GM18505 (cell line): ENCODE results near the gene NBAS.
A peak's percentile ranks its signal among the peaks of the same experiment; 100 is the strongest.

ENCODE experiments used
- ATAC-seq: cut with Tn5 transposase; IDR thresholded peaks from one replicate; pipeline ENCODE4 v1.9.1; 2021; ENCODE audit not compliant: unreplicated experiment
- POLR2A ChIP-seq: IDR thresholded peaks from 4 replicates; pipeline ENCODE4 v1.6.1; 2011; ENCODE audit warnings: borderline replicate concordance; ENCODE audit not compliant: insufficient read depth, insufficient read length; ENCODE audit errors: extremely low read depth

The NBAS gene

DNA sequence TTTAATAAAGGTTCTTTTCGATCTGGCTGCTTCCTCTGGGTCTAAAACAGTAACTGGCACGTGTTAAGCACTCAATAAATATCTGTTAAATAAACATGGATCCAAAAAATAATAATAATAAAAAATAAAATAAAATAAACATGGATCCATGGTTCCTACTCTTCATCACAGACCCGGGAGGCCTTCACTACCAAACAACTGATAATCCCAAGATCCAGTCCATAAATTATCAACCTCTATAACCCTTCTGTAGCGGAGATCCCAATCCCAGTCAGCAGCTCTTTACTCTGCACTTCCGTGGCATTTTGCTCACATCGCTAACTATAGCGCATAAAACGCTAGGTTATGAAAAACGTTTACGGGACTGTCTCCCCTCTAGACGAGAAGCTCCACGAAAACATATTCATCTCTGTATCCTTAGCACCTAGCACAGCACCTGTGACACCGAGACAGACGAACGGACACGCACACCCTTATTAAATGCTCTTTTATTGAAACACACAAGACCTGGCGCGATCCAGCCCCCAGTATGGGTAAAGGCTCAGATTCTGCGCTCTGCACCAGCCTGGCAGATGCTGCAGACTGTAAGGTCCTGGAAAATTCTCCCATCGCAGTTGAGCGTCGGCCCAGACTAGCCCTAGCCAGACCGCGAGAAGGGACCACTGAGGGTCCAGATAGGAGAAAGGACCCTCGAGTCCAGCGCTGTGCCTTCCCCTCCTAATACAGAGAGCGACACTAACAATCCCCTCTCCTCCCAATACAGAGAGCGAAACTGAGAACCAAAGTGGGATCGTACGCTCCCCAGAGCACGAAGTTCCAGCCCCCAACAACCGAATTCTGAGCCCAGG, 770 bp downstream of the NBAS start:
- no peak for TF ChIP-seq POLR2A
- ATAC-seq, result peak; percentile 24

DNA sequence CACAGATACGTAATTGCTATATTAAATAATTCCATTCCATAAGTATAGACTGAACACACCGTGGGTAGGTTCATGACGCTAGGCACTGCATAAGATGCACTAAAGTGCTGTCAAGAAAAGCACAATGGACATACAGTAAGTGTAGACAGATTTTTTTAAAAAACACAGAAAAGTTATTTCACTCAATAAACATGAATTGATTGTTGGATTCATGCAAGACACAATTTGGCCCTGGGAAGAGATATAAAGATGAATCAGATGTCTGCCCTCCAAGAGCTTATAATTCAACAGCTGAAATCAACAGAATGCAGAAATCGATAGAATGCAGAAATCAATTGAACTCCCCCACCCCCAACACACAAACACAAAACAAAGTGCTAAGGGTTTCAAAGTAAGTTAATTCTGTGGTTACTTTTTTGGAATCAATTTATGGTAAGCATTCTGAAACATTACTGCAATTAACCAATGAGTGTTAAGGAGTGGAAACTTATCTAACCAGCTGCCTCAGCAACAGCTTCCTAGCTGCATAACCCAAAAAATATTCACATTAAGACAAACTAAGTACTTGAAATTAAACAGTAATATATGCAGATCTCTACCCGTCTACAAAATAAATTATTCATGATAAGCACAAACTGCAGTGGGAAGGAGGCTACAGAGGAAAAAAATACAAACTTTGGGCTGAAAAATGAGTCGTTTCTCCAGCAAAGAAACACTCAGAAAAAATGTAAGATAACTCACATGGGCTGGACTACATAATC, 1.6 kb downstream of the NBAS start:
- TF ChIP-seq POLR2A, result no peak
- no peak for ATAC-seq

DNA sequence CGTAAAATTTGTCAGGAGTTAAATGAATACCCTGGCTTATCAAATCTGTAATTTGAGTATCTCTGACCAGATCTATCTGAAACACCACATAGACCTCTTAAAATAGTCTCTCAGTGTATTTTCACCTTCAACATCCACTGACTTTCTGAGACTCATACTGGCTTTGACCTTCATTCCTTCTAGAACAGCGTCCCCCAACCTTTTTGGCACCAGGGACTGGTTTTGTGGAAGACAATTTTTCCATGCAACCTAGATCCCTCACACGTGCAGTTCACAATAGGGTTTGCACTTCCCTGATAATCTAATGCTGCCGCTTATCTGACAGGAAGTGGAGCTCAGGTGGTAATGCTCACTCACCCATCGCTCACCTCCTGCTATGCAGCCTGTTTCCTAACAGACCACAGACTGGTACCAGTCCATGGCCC, 3.2 kb downstream of the NBAS start:
- ATAC-seq, result no peak
- no peak for TF ChIP-seq POLR2A

DNA sequence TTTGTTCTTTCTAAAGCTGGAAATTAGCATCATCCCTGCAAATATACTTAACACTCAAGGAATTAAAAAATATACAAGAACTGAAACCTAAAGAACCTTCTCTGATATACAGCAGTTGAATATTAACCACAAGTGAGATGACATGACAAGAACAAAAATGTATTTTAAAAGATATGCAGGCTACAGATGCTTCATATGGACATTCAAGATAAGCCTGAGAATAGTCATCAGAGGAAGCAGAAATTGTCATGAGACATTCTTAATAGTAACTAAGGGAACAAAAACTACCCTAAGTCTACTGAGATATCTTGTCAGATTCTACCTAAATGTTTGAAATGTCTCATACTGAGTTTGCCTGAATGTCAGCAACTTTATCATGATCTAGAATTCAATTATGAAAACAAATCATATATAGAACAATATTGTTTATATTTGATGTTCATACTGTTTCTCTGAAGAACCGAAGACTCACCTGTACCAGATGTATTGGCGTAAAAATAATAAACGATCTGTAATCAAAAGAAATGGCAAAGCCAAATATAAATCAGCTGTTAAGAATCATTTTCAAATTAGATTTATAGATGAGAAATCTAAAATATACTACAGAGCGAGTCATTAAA, 4.7 kb downstream of the NBAS start:
- ATAC-seq, result no peak
- no peak for TF ChIP-seq POLR2A

DNA sequence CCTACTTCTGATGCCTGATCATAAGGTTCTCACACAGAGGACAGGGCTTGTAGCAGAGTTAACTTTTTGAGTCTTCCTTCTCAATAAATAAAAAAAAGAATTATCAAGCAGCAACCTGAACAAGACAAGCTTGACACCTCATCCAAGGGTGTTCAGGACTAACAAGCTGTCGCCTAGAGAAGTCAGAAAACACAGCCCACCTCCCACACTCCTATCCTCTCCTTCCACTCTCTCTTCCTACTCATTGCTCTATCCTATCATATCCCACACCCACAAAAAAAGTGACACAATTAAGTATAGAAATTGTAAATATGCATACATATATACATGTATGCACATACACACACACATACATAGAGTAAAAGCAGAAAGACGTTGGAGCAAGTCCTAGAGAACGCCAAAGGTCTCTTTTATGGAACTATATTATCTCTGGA, 5.4 kb downstream of the NBAS start:
- no peak for TF ChIP-seq POLR2A
- no peak for ATAC-seq

DNA sequence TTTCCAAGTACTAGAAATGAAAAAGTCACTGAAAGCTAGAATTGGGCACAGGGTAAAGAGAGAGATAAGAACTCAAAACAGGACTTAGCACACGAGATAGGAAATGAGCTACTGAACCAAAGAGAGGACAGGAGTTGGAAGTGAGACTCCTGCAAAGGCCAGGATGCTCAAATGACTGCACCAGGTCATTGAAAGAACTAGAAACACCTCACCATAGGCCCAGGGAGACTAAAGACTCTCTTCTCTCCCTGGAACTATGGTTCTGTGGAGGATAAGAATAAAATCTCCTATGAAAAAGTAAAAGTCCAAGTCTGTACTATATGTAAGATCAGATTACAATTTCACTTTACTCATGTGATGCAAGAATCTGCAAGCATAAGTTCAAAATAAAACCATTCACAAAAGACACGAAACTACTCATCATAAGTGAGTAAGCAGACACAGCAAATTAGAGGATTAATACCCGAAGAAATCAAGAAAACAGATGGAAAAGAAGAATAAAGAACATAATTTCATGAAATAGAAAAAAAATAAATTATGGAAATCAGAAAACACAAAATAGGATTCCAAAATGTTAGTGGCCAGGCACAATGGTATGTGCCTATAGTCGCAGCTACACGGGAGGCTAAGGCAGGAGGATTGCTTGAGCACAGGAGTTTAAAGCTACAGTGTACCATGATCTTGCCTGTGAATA, 6.5 kb downstream of the NBAS start:
- TF ChIP-seq POLR2A, result no peak
- no peak for ATAC-seq

DNA sequence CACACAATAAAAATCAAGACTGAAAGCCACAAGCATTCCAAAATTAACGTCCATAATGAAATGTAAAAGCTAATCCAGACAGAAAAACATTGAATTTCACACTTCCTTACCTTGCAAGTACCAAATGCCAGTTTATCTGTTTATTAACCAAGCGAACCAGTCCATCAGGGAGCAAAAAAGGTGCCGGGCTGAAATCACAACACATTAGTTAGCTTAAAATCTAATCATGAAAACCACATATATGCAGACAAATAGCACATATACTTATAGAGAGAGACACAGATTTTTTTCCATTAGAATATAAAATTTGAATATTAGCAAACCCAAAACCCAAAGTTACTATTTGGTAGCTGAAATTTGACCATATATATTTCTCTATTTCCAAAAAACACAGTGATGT, 7.2 kb downstream of the NBAS start:
- no peak for ATAC-seq
- TF ChIP-seq POLR2A, result no peak

DNA sequence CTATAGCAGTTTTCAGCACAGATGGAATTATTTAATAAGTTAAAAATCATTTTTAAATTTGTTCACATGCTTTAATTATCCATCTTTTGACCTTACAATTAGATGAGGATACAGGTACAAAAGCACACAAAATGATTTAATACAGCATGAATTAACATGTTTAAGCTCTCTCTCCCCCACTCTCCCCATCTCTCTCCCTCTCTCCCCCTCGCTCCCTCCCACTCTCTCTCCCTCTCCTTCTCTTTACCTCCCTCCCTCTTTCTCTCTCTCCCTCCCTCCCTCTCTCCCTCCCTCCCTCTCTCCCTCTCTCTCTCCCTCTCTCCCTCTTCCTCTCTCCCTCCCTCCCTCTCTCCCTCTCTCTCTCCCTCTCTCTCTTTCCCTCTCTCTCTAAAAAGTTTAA, 7.6 kb downstream of the NBAS start:
- no peak for TF ChIP-seq POLR2A
- no peak for ATAC-seq

DNA sequence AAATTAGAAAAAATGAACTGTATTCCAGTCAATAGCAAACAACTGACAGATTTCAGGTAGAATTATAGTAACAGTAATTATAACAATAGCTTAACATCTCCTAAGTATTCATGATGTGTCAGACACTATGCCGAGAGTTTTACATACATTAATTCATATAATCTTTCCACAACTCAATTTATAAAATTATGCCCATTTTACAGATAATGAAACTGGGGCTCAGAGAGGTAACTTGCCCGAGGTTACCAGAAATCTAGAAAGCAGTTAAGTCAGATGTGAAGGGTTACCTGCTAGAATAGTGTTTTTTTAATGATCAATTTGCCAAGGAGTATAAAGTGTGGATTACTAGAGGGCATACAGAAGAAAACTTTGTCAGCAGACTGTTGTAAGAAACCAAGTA, 12.2 kb downstream of the NBAS start:
- no peak for ATAC-seq
- no peak for TF ChIP-seq POLR2A

DNA sequence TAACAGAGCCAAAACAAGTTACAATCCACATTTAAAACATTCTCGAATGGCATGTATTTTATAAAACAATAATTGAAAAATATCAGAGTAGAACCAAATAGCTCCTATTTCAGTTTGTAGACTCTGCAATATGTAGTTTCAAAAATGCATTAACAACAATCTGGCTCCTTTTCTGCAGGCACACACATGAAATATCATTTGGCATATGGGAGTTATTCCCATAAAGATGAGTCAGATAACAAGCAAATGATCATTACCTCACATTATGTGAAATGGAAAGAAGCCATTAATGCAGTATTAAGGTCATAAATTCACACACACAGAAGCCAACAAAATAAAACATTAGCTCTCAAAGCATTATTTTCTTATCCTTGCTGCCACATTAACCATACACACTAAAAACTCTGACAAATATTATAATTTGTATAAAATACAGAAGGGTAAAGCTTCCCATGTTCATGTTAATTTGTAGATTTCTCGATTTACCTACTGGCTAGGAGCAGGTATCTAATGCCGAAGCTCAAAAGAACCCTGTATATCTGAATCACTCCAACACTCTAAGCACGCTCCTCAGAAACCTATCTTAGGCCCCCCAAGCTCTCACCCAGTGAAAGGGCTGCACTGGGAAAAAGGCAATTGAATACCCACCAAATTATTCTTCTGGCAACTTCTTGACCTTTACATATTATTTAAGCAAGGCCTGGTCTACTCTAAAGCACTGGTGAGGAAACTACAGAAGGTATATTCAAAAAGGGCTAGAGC, 13.8 kb downstream of the NBAS start:
- no peak for TF ChIP-seq POLR2A
- ATAC-seq, result no peak

DNA sequence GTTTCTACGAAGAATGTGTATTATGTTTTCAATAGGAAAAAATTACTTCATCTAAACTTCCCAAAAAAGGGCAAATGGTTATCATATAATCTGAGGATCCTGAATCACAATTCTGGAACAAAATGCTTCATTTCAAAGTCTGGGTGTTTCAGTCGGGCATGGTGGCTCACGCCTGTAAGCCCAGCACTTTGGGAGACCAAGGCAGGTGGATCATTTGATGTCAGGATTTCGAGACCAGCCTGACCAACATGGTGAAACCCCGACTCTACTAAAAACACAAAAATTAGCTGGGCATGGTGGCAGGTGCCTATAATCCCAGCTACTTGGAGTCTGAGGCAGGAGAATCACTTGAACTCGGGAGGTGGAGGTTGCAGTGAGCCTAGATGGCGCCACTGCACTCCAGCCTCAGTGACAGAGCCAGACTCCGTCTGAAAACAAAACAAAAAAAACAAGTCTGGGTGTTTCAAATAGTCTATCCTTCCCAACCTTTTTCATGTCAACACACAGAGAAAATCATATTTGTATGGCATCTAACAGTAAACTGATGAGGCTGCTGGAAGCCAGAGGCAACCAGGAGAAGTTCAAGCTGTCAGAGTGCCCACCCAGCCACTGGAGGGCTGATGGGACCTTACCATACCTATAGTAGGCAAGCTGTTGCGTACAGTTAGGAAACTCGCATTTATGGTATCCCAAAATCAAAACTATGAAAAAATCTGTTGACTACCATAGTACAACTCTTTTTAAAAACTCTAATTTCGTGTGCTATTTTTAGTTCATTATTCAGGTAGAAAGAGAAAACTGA, 14.6 kb downstream of the NBAS start:
- no peak for ATAC-seq
- no peak for TF ChIP-seq POLR2A

DNA sequence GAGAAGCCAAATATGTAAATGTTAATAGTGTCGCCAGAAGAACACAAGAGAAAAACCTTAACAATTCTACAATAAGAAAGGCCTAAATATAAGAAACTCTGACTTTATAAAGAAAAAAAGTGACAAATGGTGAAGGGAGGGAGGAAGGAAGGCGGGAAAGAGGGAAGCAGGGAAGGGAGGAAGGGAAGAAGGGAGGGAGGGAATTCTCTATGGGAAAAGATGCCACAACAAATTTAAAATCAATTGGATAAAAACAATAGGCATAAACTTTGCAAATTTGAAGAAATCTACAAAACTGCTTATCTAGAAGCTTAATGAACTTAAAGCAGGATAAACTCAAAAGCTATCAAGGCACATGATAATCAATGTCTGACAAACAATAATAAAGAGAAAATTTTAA, 16.9 kb downstream of the NBAS start:
- ATAC-seq, result no peak
- TF ChIP-seq POLR2A, result no peak
